NOMO-1 treated with dmso at 0.1 percent for 144 hours (cell line): ENCODE measurements around the gene UBE2M.

Source experiments
- DNase-seq: peaks from one replicate; lab custom pipeline; 2025; ENCODE audit not compliant: unreplicated experiment; lab: John Stamatoyannopoulos, UW

Gene UBE2M

DNA sequence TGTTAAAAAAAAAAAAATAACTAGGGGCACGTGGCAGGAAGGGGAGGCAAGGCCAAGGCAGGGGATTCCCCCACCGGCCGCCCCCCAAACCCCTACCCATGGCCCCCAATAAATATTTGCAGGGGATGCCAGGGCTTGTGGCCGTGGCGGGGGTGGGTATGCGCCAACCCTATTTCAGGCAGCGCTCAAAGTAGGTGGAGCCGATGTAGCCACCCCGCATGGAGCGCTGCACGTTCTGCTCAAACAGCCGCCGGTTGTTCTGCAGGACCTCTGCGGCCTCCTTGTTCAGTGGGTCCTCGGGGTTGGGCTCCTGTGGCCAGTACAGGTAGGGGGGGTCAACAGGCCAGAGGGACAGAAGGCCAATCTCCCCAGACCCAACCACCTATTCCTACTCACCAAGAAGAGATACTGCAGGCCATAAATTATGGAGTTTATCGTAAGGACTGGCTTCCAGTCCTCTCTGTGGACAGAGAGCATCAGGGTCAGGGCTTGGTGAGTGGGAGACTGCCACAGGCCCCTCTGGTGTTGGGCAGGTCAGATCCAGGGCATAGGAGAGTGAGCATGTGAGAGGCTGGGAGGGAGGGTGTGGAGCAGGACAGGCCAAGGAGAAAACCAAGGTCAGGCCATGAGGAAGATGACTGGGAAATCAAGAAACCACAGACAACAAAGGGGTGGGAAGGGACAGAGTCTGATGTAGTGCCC is 2.3 kb downstream of the UBE2M start:
- DNase-seq = no peak

- DNase-seq = no peak
Measured at GRCh38 chr19:58555369-58555885, 3.0 kb downstream of the UBE2M start.

GRCh38 chr19:58554494-58555368 is 3.7 kb downstream of the UBE2M start, which contains the start of gene CHMP2A:
TSS of gene CHMP2A (minus strand) at chr19:58555105. CDS start at chr19:58554212, 893 bp downstream.
- no peak for DNase-seq

DNA sequence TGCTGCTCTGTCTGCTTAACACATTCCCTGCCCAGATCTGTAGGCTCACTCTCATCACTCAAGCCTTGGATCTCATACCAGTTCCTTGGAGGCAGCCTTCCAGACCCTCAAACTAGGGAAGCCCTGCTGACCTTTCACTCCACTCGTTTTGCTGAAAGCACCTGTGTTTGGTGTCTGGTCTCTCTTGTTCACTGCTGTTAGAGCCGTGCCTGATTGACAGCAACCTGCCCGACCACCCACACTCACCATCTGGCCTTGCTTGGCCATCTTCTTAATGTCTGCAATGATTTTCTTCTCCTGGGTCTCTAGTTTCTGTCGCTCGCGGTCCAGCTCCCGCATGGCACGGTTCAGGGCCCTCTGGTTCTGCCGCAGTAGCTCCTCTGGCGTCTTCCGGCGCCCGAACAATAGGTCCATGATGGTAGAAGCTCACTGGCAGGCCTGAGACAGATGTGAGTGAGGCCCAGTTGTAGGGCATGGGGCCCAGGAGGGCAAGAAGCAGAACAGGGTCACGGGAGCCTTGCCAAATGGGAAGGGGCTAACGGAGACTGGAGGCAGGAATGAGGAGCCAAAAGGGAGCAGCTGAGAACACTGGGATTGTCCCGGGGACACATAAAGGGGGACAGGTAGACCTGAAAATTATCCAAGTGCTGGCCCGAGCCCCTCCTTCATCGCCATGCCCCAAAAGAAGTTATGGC is 4.5 kb downstream of the UBE2M start:
- no peak for DNase-seq

- no peak for DNase-seq
Measured at GRCh38 chr19:58552655-58553054, 5.8 kb downstream of the UBE2M start.

- DNase-seq = no peak
Measured at GRCh38 chr19:58551577-58552471, 6.6 kb downstream of the UBE2M start.

- no peak for DNase-seq
Measured at GRCh38 chr19:58551123-58551497, 7.3 kb downstream of the UBE2M start.

DNA sequence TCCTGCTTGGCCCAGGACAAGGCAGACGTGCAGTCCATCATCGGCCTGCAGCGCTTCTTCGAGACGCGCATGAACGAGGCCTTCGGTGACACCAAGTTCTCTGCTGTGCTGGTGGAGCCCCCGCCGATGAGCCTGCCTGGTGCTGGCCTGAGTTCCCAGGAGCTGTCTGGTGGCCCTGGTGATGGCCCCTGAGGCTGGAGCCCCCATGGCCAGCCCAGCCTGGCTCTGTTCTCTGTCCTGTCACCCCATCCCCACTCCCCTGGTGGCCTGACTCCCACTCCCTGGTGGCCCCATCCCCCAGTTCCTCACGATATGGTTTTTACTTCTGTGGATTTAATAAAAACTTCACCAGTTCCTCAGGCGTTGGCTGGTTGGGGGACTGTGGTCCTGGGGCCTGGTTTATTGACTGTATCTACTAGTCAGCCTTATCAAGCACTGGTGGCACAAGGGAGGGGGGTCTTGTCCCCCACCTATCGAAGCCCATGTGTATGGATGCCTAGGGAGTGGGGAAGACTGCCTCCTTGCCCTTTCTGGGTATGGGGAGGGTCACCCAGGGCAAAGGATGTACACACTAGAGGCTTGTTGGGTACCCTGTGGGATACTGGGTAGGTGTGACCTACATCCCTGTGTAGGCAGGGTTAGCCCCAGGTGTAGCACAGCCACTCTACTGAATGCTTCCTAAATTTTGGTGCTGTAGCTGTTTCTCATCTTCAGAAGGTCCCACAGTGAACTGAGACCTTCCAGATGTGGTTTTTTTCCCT is 7.9 kb downstream of the UBE2M start:
- DNase-seq = no peak

- no peak for DNase-seq
Measured at GRCh38 chr19:58549664-58550361, 8.6 kb downstream of the UBE2M start.

GRCh38 chr19:58548859-58549663 is 9.3 kb downstream of the UBE2M start:
- DNase-seq = no peak

DNA sequence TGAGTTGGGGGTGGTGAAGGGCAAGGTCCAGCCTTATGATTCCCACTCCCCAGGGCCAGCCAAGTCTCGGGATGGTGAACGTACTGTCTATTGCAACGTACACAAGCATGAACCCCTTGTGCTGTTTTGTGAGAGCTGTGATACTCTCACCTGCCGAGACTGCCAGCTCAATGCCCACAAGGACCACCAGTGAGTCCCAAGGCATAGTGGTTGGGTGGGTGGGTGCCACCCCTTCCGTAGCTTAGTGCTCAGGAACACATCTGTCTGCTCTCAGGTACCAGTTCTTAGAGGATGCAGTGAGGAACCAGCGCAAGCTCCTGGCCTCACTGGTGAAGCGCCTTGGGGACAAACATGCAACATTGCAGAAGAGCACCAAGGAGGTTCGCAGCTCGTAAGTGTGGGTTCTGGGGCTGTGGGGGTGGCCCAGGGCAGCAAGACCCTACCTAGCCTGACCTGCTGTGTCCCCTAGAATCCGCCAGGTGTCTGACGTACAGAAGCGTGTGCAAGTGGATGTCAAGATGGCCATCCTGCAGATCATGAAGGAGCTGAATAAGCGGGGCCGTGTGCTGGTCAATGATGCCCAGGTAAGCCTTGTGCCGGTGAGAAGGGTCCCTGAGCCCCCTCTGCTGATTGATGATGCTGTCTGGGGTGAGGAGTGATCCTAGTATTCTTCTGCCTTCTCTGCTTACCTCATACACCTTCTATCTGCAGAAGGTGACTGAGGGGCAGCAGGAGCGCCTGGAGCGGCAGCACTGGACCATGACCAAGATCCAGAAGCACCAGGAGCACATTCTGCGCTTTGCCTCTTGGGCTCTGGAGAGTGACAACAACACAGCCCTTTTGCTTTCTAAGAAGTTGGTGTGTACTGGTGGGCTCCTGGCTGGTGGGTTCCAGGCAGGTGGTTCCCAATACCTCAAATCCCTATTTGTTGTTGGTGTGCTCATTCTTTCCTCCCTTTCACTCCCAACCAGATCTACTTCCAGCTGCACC is 10.8 kb downstream of the UBE2M start:
- no peak for DNase-seq

GRCh38 chr19:58546019-58546530 is 12.3 kb downstream of the UBE2M start:
- no peak for DNase-seq

DNA sequence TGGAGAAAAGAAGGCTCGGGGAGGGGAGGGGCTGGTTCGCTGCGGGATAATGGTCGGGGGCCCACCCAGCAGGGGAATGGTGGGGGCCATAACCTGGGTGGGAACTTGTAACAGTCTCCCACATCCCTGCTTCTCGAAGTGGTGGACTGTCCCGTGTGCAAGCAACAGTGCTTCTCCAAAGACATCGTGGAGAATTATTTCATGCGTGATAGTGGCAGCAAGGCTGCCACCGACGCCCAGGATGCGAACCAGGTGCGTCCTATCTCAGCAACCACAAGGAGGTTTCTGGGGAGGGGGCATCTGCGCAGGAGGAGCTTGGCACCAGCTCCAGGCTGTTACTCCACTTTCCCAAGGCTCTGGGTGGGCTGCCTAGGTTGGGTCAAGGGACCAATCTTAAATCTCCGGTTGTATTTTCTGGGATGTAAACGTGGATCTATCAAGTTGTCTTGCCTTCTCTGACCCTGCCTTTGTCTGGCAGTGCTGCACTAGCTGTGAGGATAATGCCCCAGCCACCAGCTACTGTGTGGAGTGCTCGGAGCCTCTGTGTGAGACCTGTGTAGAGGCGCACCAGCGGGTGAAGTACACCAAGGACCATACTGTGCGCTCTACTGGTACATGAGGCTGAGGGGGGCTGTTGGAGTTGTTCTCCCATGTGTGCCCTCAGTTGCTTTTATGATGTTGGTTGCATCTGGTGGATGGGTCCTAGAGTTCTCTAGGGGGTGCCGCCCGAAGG is 13.0 kb downstream of the UBE2M start:
- DNase-seq = no peak

GRCh38 chr19:58544591-58545285 is 13.7 kb downstream of the UBE2M start:
- DNase-seq = no peak

GRCh38 chr19:58543826-58544590 is 14.4 kb downstream of the UBE2M start, which contains the start of gene TRIM28:
TSS of gene TRIM28 (plus strand) at chr19:58544064. CDS start at chr19:58544758, 694 bp downstream.
- DNase-seq = no peak
